ENCODE results near the gene PSPH.
"Not testable (repeated sequence)": the region's sequence is repeated elsewhere in the genome, so short reads cannot be mapped to it uniquely, and the experiment has no call there.

PSPH gene

GRCh38 chr7:56079450-56080185 lies 28.4 kb upstream of the PSPH start:
- TF ChIP-seq JUND (IDR thresholded peaks at IDR 0.05; ENCODE audit: low read depth): no peak
- DNase-seq (ENCODE audit: low read depth in 1 of 2, low spot score in 1 of 2): peak; percentile 45 to 90
- in situ Hi-C loops (cut with HindIII; ENCODE audit: low pct_unique_long_range_greater_than_20kb, low sequenced_read_pairs): no loop called here

DNA sequence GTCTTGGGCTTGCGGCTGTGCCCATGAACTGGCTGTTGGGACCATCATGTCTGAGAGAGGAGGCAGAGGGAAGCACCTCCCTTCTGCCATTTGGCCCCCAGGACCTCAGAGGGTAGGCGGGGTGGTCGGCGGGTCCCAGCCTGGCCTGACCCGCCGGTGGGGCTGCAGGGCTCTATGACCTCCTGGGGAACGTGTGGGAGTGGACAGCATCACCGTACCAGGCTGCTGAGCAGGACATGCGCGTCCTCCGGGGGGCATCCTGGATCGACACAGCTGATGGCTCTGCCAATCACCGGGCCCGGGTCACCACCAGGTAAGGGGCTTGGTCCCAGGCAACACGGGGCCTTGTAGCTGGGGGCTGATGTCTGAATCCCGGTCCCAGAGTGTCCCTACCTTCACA lies 27.0 kb upstream of the PSPH start:
- TF ChIP-seq JUND (IDR thresholded peaks at IDR 0.05; ENCODE audit: low read depth): no peak
- no peak for DNase-seq (ENCODE audit: low read depth in 1 of 2, low spot score in 1 of 2)
- in situ Hi-C loops (cut with HindIII; ENCODE audit: low pct_unique_long_range_greater_than_20kb, low sequenced_read_pairs): no loop called here

DNA sequence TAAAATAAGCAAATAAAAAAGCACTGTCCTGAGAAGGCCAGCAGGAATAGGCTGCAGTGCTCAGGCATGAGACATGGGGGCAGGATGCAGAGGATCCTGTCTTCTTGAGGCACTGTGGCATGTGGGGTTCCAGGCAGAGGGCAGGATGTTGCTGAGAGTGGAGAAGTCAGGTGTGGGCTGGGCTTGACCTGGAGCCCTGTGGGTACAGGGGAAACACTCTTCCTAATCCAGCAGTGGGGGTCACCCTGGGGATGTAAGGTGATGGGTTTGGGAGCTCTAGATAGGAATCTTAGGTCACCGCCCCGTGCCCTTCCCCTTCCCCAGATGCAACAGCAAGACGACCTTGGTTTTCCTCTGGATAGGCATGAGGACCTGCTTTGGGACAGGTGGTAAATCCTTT lies 26.4 kb upstream of the PSPH start:
- in situ Hi-C loops (cut with HindIII; ENCODE audit: low pct_unique_long_range_greater_than_20kb, low sequenced_read_pairs): no loop called here
- DNase-seq (ENCODE audit: low read depth in 1 of 2, low spot score in 1 of 2): no peak
- no peak for TF ChIP-seq JUND (IDR thresholded peaks at IDR 0.05; ENCODE audit: low read depth)

- in situ Hi-C loops (cut with HindIII; ENCODE audit: low pct_unique_long_range_greater_than_20kb, low sequenced_read_pairs): no loop called here
- DNase-seq (ENCODE audit: low read depth in 1 of 2, low spot score in 1 of 2): peak; percentile 60 to 98
- TF ChIP-seq JUND (IDR thresholded peaks at IDR 0.05; ENCODE audit: low read depth): no peak
Observed at GRCh38 chr7:56074371-56074791, 23.1 kb upstream of the PSPH start.

- in situ Hi-C loops (cut with HindIII; ENCODE audit: low pct_unique_long_range_greater_than_20kb, low sequenced_read_pairs): not testable (repeated sequence)
Observed at GRCh38 chr7:56066376-56066775, 15.1 kb upstream of the PSPH start.

GRCh38 chr7:56063882-56064625 lies 12.8 kb upstream of the PSPH start, which contains the start of gene SUMF2:
TSS of gene SUMF2 (plus strand) at chr7:56064286. CDS start at chr7:56064312, 26 bp downstream.
- peak; percentile 94 to 99 for DNase-seq (ENCODE audit: low read depth in 1 of 2, low spot score in 1 of 2)
- TF ChIP-seq JUND (IDR thresholded peaks at IDR 0.05; ENCODE audit: low read depth): no peak
- in situ Hi-C loops (cut with HindIII; ENCODE audit: low pct_unique_long_range_greater_than_20kb, low sequenced_read_pairs): no loop called here

More at GRCh38 chr7:56066376-56066775, 15.1 kb upstream of the PSPH start:
- DNase-seq (ENCODE audit: low read depth in 1 of 2, low spot score in 1 of 2): not testable (repeated sequence)

GRCh38 chr7:56063500-56063881 lies 12.2 kb upstream of the PSPH start:
- no peak for DNase-seq (ENCODE audit: low read depth in 1 of 2, low spot score in 1 of 2)
- no peak for TF ChIP-seq JUND (IDR thresholded peaks at IDR 0.05; ENCODE audit: low read depth)
- in situ Hi-C loops (cut with HindIII; ENCODE audit: low pct_unique_long_range_greater_than_20kb, low sequenced_read_pairs): no loop called here

DNA sequence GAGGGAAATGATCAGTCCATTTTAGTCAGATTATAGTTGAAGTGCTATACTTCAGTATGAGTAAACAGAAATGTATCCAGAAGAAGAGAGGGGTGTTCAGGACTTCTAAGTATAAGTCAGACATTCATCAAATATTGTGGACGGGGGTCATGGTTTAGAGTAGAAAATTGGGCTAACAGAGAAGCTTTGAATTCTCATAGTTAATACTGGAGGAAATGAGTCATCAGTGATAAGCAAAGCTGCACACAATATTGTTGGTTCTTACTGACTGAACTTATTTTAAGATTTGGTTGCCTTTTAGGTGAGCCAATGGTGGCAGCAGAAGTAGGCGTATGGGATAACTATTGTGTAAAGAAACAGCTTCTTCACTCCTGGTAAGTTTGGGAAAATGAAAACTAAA lies 11.1 kb upstream of the PSPH start:
- no peak for DNase-seq (ENCODE audit: low read depth in 1 of 2, low spot score in 1 of 2)
- no peak for TF ChIP-seq JUND (IDR thresholded peaks at IDR 0.05; ENCODE audit: low read depth)
- in situ Hi-C loops (cut with HindIII; ENCODE audit: low pct_unique_long_range_greater_than_20kb, low sequenced_read_pairs): no loop called here

GRCh38 chr7:56053993-56054392 lies 2.7 kb upstream of the PSPH start:
- in situ Hi-C loops (cut with HindIII; ENCODE audit: low pct_unique_long_range_greater_than_20kb, low sequenced_read_pairs): no loop called here
- DNase-seq (ENCODE audit: low read depth in 1 of 2, low spot score in 1 of 2): no peak
- TF ChIP-seq JUND (IDR thresholded peaks at IDR 0.05; ENCODE audit: low read depth): no peak

DNA sequence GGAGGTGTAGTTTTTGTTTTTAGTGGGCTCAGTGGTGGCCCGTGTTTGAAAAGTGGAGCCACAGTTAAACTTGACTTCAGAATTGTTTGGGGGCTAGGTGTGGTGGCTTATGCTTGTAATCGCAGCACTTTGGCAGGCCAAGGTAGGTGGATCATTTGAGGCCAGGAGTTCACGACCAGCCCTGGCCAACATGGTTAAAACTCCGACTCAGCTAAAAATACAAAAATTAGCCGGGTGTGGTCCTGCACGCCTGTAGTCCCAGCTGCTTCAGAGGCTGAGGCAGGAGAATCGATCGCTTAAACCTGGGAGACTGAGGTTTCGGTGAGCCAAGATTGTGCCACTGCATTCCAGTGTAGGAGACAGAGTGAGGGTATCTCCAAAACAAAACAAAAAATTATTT lies 2.1 kb upstream of the PSPH start:
- DNase-seq (ENCODE audit: low read depth in 1 of 2, low spot score in 1 of 2): no peak
- no peak for TF ChIP-seq JUND (IDR thresholded peaks at IDR 0.05; ENCODE audit: low read depth)
- in situ Hi-C loops (cut with HindIII; ENCODE audit: low pct_unique_long_range_greater_than_20kb, low sequenced_read_pairs): no loop called here

- DNase-seq (ENCODE audit: low read depth in 1 of 2, low spot score in 1 of 2): no peak
- in situ Hi-C loops (cut with HindIII; ENCODE audit: low pct_unique_long_range_greater_than_20kb, low sequenced_read_pairs): no loop called here
- no peak for TF ChIP-seq JUND (IDR thresholded peaks at IDR 0.05; ENCODE audit: low read depth)
Observed at GRCh38 chr7:56051053-56051338, 248 bp downstream of the PSPH start.

GRCh38 chr7:56048763-56049162 lies 2.5 kb downstream of the PSPH start:
- DNase-seq (ENCODE audit: low read depth in 1 of 2, low spot score in 1 of 2): peak in 1 of 2 experiments; percentile 77
- in situ Hi-C loops (cut with HindIII; ENCODE audit: low pct_unique_long_range_greater_than_20kb, low sequenced_read_pairs): not testable (repeated sequence)

DNA sequence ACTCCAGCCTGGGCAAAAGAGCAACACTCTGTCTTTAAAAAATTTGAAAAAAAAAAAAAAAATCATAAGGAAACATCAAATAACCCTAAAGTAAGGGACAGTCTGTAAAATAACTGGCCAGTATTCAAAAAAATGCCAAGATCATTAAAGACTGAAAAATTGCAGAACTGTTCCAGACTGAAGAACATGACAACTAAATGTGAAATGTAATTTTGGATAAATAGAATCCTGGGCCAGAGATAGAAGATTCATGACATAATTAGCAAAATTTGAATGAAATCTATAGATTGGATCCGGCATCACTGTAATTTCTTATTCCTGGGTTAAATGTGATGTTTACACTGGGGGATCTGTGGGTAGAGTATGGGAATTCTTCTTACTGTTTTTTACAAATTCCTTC lies 3.0 kb downstream of the PSPH start:
- in situ Hi-C loops (cut with HindIII; ENCODE audit: low pct_unique_long_range_greater_than_20kb, low sequenced_read_pairs): no loop called here
- no peak for DNase-seq (ENCODE audit: low read depth in 1 of 2, low spot score in 1 of 2)
- no peak for TF ChIP-seq JUND (IDR thresholded peaks at IDR 0.05; ENCODE audit: low read depth)

GRCh38 chr7:56047446-56048116 lies 3.7 kb downstream of the PSPH start:
- in situ Hi-C loops (cut with HindIII; ENCODE audit: low pct_unique_long_range_greater_than_20kb, low sequenced_read_pairs); DNase-seq (ENCODE audit: low read depth in 1 of 2, low spot score in 1 of 2): not testable (repeated sequence)

Data from T47D (cell line).